Esophagus squamous epithelium (tissue), 4 donors: Measurements from ENCODE around the gene HMGCLL1.

Experiments
- CTCF ChIP-seq, 6 experiments: fragments of 450-650 bp in 4 of 6; fragments of 200-600 bp in 2 of 6; sonication (generic) in 2 of 6; IDR thresholded peaks; one replicate each; pipeline ENCODE4 v1.5.1; 2016 to 2019; ENCODE audit warnings: antibody characterized with exemption in 6 of 6, mild to moderate bottlenecking in 4 of 6, moderate library complexity in 4 of 6
- POLR2A ChIP-seq, 4 donors: fragments of 450-650 bp; IDR thresholded peaks; one replicate each; pipeline ENCODE4 v1.6.1; 2017; ENCODE audit warnings: antibody characterized with exemption in 4 of 4, mild to moderate bottlenecking in 4 of 4, moderate library complexity in 3 of 4

DNA sequence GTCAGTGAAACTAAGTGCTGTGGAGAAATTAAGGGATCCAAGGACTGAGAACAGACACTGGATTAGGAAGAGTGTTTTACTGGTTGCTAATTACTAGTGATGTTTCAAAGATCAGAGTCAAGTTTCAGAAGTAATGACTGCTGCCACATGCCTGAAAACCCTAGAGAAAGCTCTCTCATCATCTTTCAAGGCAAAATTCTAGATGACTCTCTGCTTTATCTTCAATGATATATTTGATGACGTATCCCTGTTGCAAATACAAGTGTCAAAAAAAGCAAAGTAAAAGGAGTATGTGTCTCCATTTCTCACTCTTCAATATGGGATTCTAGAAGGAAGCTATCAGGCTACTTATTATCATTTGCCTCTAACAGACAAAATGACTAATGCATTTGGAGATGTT, 38.0 kb downstream of the HMGCLL1 start:
- TF ChIP-seq CTCF (IDR thresholded peaks at IDR 0.05) (no peak), POLR2A (IDR thresholded peaks at IDR 0.05) (no peak)
